Loucy (cell line): Measurements from ENCODE around the gene FHIT.

Source experiments
- H2AFZ ChIP-seq: fragments of 200-600 bp; sonication (generic); 2 replicates; pipeline ENCODE4 v1.6.0; 2016; ENCODE audit warnings: antibody characterized with exemption, mild to moderate bottlenecking, low read length, moderate library complexity
- H3F3A ChIP-seq: fragments of 200-600 bp; 2 replicates; pipeline ENCODE4 v1.6.0; 2016; ENCODE audit warnings: antibody characterized with exemption, low read depth, mild to moderate bottlenecking
- H3K27me3 ChIP-seq: fragments of 200-600 bp; sonication (generic); 2 replicates; pipeline ENCODE4 v1.6.1; 2014; ENCODE audit warnings: low read length, mild to moderate bottlenecking; ENCODE audit not compliant: insufficient read depth, poor library complexity, severe bottlenecking
- H3K36me3 ChIP-seq: fragments of 200-600 bp; sonication (generic); 2 replicates; pipeline ENCODE4 v1.6.1; 2016; ENCODE audit warnings: low read length; ENCODE audit not compliant: insufficient read depth
- H3K4me1 ChIP-seq: fragments of 200-600 bp; sonication (generic); 2 replicates; pipeline ENCODE4 v1.5.1; 2014; ENCODE audit warnings: low read length, mild to moderate bottlenecking; ENCODE audit not compliant: insufficient read depth, poor library complexity, severe bottlenecking
- H3K4me2 ChIP-seq: fragments of 200-600 bp; sonication (generic); 2 replicates; pipeline ENCODE4 v1.6.0; 2014; ENCODE audit warnings: antibody characterized with exemption, low read length, low read depth, mild to moderate bottlenecking; ENCODE audit not compliant: poor library complexity, severe bottlenecking
- H3K4me3 ChIP-seq: fragments of 200-600 bp; sonication (generic); 2 replicates; pipeline ENCODE4 v1.5.1; 2014; ENCODE audit warnings: low read length, mild to moderate bottlenecking, mixed read lengths; ENCODE audit not compliant: poor library complexity, severe bottlenecking
- H3K79me2 ChIP-seq: fragments of 200-600 bp; sonication (generic); 2 replicates; pipeline ENCODE4 v1.6.1; 2014; ENCODE audit warnings: low read length; ENCODE audit not compliant: insufficient read depth
- H3K9ac ChIP-seq: fragments of 200-600 bp; sonication (generic); 2 replicates; pipeline ENCODE4 v1.6.0; 2014; ENCODE audit warnings: mild to moderate bottlenecking, low read depth, low read length, moderate library complexity; ENCODE audit not compliant: poor library complexity, severe bottlenecking
- H3K9me2 ChIP-seq: fragments of 200-600 bp; sonication (generic); replicated peaks from 2 replicates; pipeline ENCODE4 v1.6.1; 2016; ENCODE audit warnings: low read depth, low read length, mixed read lengths
- H3K9me3 ChIP-seq: fragments of 200-600 bp; sonication (generic); 2 replicates; pipeline ENCODE4 v1.6.1; 2014; ENCODE audit warnings: mild to moderate bottlenecking, antibody characterized with exemption, low read length, low read depth; ENCODE audit not compliant: insufficient read depth
- H4K20me1 ChIP-seq: fragments of 200-600 bp; sonication (generic); 2 replicates; pipeline ENCODE4 v1.6.0; 2014; ENCODE audit warnings: antibody characterized with exemption, low read length, mild to moderate bottlenecking; ENCODE audit not compliant: insufficient read depth, poor library complexity, severe bottlenecking
- EZH2phosphoT487 ChIP-seq: fragments of 200-600 bp; IDR thresholded peaks from 2 replicates; pipeline ENCODE4 v1.6.1; 2018; ENCODE audit warnings: antibody characterized with exemption, mild to moderate bottlenecking, moderate library complexity, borderline replicate concordance
- TF ChIP-seq, protein P1 (sequence below): fragments of 200-600 bp; sonication (generic); conservative IDR thresholded peaks from 2 replicates; pipeline ENCODE4 v1.5.1; 2014; ENCODE audit warnings: mild to moderate bottlenecking, antibody characterized with exemption, low read length

FHIT gene

DNA sequence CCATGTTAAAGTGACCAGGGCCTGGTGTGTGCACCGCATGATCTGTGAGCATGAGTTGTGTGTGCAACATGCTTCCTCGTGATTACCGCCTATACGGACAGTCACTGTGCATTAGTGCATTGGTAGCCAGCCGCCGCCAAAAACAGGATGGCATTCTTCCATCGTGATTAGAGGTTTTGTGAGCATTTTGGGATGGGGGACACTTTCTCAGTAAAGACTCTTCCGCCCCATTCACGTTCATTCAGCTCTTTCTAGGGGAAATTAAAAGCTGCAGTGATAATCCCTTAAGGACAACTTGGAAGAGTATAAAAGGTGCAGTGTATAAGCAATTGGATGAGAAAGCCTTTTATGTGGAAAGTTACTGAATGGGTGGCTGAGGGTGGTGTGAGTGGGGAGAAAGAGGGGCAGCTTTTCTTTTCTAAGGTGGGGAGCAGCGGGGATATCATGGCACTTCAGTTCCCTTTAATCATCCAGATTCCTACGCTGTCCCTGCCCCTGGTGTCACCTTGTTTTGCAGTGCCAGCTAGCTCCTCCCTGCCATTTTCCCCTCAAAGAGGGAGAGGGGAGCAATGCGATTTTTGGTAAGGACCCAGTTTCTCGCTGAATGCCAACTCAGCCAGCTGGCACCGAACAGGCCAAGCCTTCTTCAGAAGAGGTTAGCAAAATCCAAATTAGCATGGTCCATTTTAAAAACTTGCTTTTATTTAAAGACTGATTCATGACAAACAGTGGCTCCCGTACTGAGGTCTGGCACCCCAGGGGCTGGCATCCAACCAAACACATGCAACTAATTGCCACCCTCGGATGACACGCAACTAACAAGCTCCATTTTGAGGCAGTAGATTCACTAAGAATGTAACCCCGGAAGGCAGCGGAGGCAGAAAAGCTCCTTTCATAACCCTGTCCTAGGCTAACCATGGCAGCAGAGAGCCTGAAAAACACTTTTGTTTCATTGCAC, 447.8 kb downstream of the FHIT start:
- H3K9me2 ChIP-seq: no peaks in the 10 kb centered on the region
- H3K9ac ChIP-seq: no peak overlapping the region
- no peaks in the 10 kb centered on the region for H3K79me2 ChIP-seq
- H3K36me3 ChIP-seq: no peaks in the 10 kb centered on the region
- no peaks in the 10 kb centered on the region for H3K9me3 ChIP-seq
- no peaks in the 10 kb centered on the region for H3K27me3 ChIP-seq
- H3K4me2 ChIP-seq: no peak overlapping the region
- no peak for TF ChIP-seq EZH2phosphoT487
- TF ChIP-seq, protein P1, sequence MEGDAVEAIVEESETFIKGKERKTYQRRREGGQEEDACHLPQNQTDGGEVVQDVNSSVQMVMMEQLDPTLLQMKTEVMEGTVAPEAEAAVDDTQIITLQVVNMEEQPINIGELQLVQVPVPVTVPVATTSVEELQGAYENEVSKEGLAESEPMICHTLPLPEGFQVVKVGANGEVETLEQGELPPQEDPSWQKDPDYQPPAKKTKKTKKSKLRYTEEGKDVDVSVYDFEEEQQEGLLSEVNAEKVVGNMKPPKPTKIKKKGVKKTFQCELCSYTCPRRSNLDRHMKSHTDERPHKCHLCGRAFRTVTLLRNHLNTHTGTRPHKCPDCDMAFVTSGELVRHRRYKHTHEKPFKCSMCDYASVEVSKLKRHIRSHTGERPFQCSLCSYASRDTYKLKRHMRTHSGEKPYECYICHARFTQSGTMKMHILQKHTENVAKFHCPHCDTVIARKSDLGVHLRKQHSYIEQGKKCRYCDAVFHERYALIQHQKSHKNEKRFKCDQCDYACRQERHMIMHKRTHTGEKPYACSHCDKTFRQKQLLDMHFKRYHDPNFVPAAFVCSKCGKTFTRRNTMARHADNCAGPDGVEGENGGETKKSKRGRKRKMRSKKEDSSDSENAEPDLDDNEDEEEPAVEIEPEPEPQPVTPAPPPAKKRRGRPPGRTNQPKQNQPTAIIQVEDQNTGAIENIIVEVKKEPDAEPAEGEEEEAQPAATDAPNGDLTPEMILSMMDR: no peak
- H4K20me1 ChIP-seq: no peaks in the 10 kb centered on the region
- H2AFZ ChIP-seq: no peak overlapping the region
- H3F3A ChIP-seq: no peaks in the 10 kb centered on the region
- H3K4me1 ChIP-seq: no peaks in the 10 kb centered on the region
- no peak overlapping the region for H3K4me3 ChIP-seq

DNA sequence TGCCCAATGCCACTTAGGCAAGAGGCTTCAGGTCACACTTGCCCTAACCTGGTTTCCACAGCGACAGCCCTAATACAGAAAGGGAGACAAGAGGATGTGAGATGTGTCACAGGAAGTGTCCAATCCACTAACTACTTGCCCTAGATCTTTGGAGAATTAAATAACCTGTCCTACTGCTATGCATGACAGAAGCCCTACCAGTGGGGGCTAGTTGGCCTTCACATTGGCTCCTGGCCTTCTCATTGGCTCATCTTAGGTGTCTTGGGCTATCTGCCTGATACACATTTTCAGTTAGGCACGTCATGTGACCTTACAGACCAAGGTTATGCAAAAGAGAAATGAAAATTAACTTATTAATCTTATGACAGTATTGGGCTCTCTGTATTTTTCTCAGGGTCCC, 449.9 kb downstream of the FHIT start:
- Histone ChIP-seq H3K79me2 (no peaks in the 10 kb centered on the region), H3K4me2 (no peak overlapping the region), H3K9me3 (no peaks in the 10 kb centered on the region), H3K4me3 (no peak overlapping the region), H3K36me3 (no peaks in the 10 kb centered on the region), H3K9ac (no peak overlapping the region), H4K20me1 (no peaks in the 10 kb centered on the region), H3F3A (no peaks in the 10 kb centered on the region), H3K27me3 (no peaks in the 10 kb centered on the region), H2AFZ (no peak overlapping the region), H3K4me1 (no peaks in the 10 kb centered on the region), H3K9me2 (no peaks in the 10 kb centered on the region)
- TF ChIP-seq EZH2phosphoT487: no peak
- TF ChIP-seq, protein P1: no peak

DNA sequence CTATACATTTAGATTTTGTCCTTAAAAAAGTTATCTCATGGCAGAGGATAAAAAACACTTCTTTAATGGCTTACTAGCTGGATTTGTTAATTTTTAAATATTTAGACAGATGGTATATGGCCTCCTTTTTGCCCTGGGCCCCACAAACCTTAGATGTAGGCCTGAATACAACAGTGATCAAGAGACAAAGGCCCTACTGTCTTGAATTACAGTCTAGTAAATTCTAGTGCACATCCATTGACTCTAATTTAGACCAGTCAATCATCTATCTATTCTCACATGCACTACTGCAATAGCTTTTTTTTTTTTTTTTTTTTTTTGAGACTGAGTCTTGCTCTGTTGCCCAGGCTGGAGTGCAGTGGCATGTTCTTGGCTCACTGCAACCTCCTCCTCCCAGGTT, 452.8 kb downstream of the FHIT start:
- Histone ChIP-seq H3K9me3 (no peaks in the 10 kb centered on the region), H3F3A (no peaks in the 10 kb centered on the region), H3K4me2 (no peak overlapping the region), H3K4me1 (no peaks in the 10 kb centered on the region), H2AFZ (no peak overlapping the region), H3K36me3 (no peaks in the 10 kb centered on the region), H3K27me3 (no peaks in the 10 kb centered on the region), H3K4me3 (no peak overlapping the region), H3K79me2 (no peaks in the 10 kb centered on the region), H3K9ac (no peak overlapping the region), H4K20me1 (no peaks in the 10 kb centered on the region), H3K9me2 (no peaks in the 10 kb centered on the region)
- TF ChIP-seq, protein P1: no peak
- no peak for TF ChIP-seq EZH2phosphoT487
